CD4-positive, alpha-beta T cell (primary cell): ENCODE measurements around the gene ADH7. TPM values are rescaled to one million over a fixed set of nuclear protein-coding genes. Genes with fewer than 3 reads are reported as not detected.

Experiments
- ATAC-seq: fragments of 200-7000 bp; cut with Tn5 transposase; one replicate; pipeline ENCODE4 v1.10.0; 2022; ENCODE audit warnings: mild to moderate bottlenecking; ENCODE audit not compliant: poor library complexity
- CTCF ChIA-PET: fragments of 350-600 bp; sonication (Branson Sonifier 250); formaldehyde crosslinking; loops from one replicate; lab custom pipeline; 2021; ENCODE audit warnings: antibody characterized with exemption, inconsistent platforms; lab: Charles Lee
- POLR2A ChIA-PET: fragments of 350-600 bp; sonication (Branson Sonifier 250); formaldehyde crosslinking; loops from one replicate; lab custom pipeline; 2021; ENCODE audit warnings: antibody characterized with exemption, inconsistent platforms; lab: Charles Lee
- DNase-seq, 14 experiments: peaks; one replicate each; pipeline ENCODE4 v3.0.0-alpha.2; 2013 to 2020; ENCODE audit warnings: mixed read lengths in 2 of 14
- H3K27ac ChIP-seq, 2 donors: one replicate each; pipeline versions ENCODE4 v1.5.1 to v1.7.0; 2013; ENCODE audit warnings: low read length in 2 of 2, low read depth in 1 of 2, mild to moderate bottlenecking in 1 of 2
- H3K27me3 ChIP-seq, 2 experiments: 1 replicate in 1 of 2; 2 replicates in 1 of 2; pipeline versions ENCODE4 v1.6.1 to v1.7.0; 2013; ENCODE audit warnings: low read length in 2 of 2, control low read depth in 1 of 2, mild to moderate bottlenecking in 1 of 2, moderate library complexity in 1 of 2; ENCODE audit not compliant: insufficient read depth in 2 of 2, control insufficient read depth in 1 of 2
- H3K36me3 ChIP-seq: one replicate; pipeline ENCODE4 v1.6.1; 2013; ENCODE audit warnings: low read length, control low read depth; ENCODE audit not compliant: insufficient read depth
- H3K4me1 ChIP-seq: one replicate; pipeline ENCODE4 v1.6.1; 2013; ENCODE audit warnings: low read length, control low read depth; ENCODE audit not compliant: insufficient read depth
- H3K4me3 ChIP-seq: one replicate; pipeline ENCODE4 v1.5.1; 2013; ENCODE audit warnings: mild to moderate bottlenecking, low read length, moderate library complexity
- H3K9me3 ChIP-seq, 2 experiments: 1 replicate in 1 of 2; 2 replicates in 1 of 2; pipeline versions ENCODE4 v1.6.1 to v1.7.0; 2013; ENCODE audit warnings: low read length in 2 of 2, mild to moderate bottlenecking in 2 of 2, control low read depth in 1 of 2, moderate library complexity in 1 of 2; ENCODE audit not compliant: control insufficient read depth in 1 of 2, insufficient read depth in 1 of 2
- H3K27ac Mint-ChIP-seq: one replicate; pipeline ENCODE4 v1.8.0; 2020; ENCODE audit warnings: mixed read lengths
- H3K27me3 Mint-ChIP-seq: one replicate; pipeline ENCODE4 v1.8.0; 2021; ENCODE audit warnings: mixed read lengths
- H3K36me3 Mint-ChIP-seq: one replicate; pipeline ENCODE4 v1.8.0; 2021; ENCODE audit warnings: low read depth, mixed read lengths
- H3K4me1 Mint-ChIP-seq: one replicate; pipeline ENCODE4 v1.8.0; 2021; ENCODE audit warnings: low read depth, mixed read lengths
- H3K4me3 Mint-ChIP-seq: one replicate; pipeline ENCODE4 v1.8.0; 2020; ENCODE audit warnings: mild to moderate bottlenecking, mixed read lengths
- H3K9me3 Mint-ChIP-seq: one replicate; pipeline ENCODE4 v1.8.0; 2020; ENCODE audit warnings: mixed read lengths
- CTCF ChIP-seq: fragments of 200-600 bp; IDR thresholded peaks from one replicate; pipeline ENCODE4 v1.8.0; 2022; ENCODE audit warnings: antibody characterized with exemption, mild to moderate bottlenecking
- intact Hi-C, 2 experiments: fragments of 100-400 bp; cut with DNase I in 1 of 2; cut with micrococcal nuclease in 1 of 2; formaldehyde crosslinking; loops; one replicate each; pipeline versions ENCODE4 v1.15.1 to v1.9.0; 2023 to 2025; cut with DNase I, micrococcal nuclease
- total RNA-seq, 174 experiments: library from RNA in 2 of 174; stranded (reverse) in 2 of 174; gene quantifications; one replicate each; pipeline ENCODE4 v1.2.3 and lab custom pipeline; 2021 to 2026

The ADH7 gene
- total RNA-seq, 2 experiments from 2014 or later, result not detected

DNA sequence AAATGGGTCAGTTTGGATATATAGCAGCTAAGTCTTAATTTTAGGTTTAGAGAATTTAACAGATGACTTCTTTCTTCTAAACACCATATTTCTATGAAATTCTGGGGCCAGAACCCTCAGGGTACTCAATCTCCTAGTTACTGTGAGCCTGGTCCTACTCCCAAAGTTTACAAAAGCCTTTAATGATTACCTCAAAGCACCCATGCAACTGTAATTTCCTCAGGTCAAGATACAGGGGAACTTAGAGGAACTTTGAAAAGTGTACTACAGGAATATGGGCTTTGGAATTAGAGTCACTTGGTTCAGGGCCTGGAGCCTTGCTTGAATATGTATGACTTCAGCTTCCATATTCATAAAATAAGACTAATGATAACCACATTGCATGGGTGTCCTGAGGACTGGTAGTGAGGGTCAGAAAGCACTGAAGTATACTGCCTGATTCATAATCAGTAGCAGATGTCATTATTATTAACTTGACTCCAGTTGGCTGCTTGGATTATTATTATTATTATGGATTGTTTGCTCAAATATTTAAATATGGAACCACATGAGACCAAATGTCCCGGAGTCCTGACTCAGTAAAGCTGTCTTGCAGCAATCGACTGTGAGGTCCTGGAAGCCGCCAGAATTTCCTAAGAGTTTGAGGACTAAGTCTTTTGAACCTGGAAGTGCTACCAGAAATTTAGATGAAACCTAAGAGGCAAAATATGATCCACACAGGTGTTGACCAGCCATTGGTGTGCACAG, 2.0 kb upstream of the ADH7 start:
- no peak for ATAC-seq

GRCh38 chr4:99436462-99436861, 1.3 kb upstream of the ADH7 start:
- no peak for TF ChIP-seq CTCF
- H3K27ac Mint-ChIP-seq, result no peak overlapping the region
- Histone ChIP-seq H3K9me3 (no peaks in the 10 kb centered on the region), H3K27ac (no peak overlapping the region), H3K4me1 (no peaks in the 10 kb centered on the region), H3K27me3 (no peaks in the 10 kb centered on the region), H3K36me3 (no peaks in the 10 kb centered on the region), H3K4me3 (no peak overlapping the region)
- no peaks in the 10 kb centered on the region for H3K36me3 Mint-ChIP-seq
- CTCF ChIA-PET, result no interaction called here
- no peak for ATAC-seq
- intact Hi-C loops, result no loop called here
- H3K4me3 Mint-ChIP-seq, result no peak overlapping the region
- POLR2A ChIA-PET, result no interaction called here
- no peaks in the 10 kb centered on the region for H3K4me1 Mint-ChIP-seq
- H3K27me3 Mint-ChIP-seq, result peaks cover 2% of the 10 kb centered on the region
- no peak for DNase-seq
- H3K9me3 Mint-ChIP-seq, result no peaks in the 10 kb centered on the region

More for the DNA sequence above, 2.0 kb upstream of the ADH7 start:
- Mint-ChIP-seq H3K4me1 (no peaks in the 10 kb centered on the region), H3K9me3 (no peaks in the 10 kb centered on the region), H3K36me3 (no peaks in the 10 kb centered on the region), H3K27me3 (no peaks in the 10 kb centered on the region), H3K4me3 (no peak overlapping the region), H3K27ac (no peak overlapping the region)
- H3K36me3 ChIP-seq, result no peaks in the 10 kb centered on the region
- no peaks in the 10 kb centered on the region for H3K4me1 ChIP-seq
- CTCF ChIA-PET, result no interaction called here
- H3K9me3 ChIP-seq, result no peaks in the 10 kb centered on the region
- H3K4me3 ChIP-seq, result no peak overlapping the region
- no peak overlapping the region for H3K27ac ChIP-seq
- intact Hi-C loops, result no loop called here
- POLR2A ChIA-PET, result no interaction called here
- no peak for DNase-seq
- no peak for TF ChIP-seq CTCF
- H3K27me3 ChIP-seq, result no peaks in the 10 kb centered on the region

DNA sequence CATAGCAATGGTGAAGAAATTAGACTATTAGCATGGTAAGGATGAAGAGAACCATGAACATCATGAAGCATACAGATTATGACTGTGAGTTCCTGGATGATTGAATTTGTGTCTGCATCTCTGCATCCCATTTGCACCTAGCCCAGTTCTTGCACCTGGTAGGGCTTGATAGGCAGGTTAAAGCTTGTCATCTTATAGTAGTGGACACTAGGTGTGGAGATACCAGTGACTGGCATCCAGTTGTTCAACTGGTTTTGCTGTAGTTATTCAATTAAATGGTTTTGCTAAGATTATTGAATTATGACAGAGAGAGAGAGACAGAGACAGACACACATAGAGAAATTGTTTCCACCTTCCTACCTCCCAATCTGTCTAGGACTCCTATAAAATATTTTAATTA, 5.0 kb downstream of the ADH7 start:
- Histone ChIP-seq H3K4me1 (no peaks in the 10 kb centered on the region), H3K27me3 (no peaks in the 10 kb centered on the region), H3K27ac (no peak overlapping the region), H3K4me3 (no peak overlapping the region), H3K36me3 (no peaks in the 10 kb centered on the region), H3K9me3 (no peaks in the 10 kb centered on the region)
- TF ChIP-seq CTCF, result no peak
- POLR2A ChIA-PET, result no interaction called here
- H3K36me3 Mint-ChIP-seq, result no peaks in the 10 kb centered on the region
- peaks cover 4% of the 10 kb centered on the region for H3K27me3 Mint-ChIP-seq
- no peak for DNase-seq
- no peak for ATAC-seq
- no peak overlapping the region for H3K27ac Mint-ChIP-seq
- intact Hi-C loops, result no loop called here
- no peaks in the 10 kb centered on the region for H3K4me1 Mint-ChIP-seq
- no peak overlapping the region for H3K4me3 Mint-ChIP-seq
- H3K9me3 Mint-ChIP-seq, result no peaks in the 10 kb centered on the region
- CTCF ChIA-PET, result no interaction called here
